Measurements from ENCODE around the gene LEPROT.

LEPROT gene

DNA sequence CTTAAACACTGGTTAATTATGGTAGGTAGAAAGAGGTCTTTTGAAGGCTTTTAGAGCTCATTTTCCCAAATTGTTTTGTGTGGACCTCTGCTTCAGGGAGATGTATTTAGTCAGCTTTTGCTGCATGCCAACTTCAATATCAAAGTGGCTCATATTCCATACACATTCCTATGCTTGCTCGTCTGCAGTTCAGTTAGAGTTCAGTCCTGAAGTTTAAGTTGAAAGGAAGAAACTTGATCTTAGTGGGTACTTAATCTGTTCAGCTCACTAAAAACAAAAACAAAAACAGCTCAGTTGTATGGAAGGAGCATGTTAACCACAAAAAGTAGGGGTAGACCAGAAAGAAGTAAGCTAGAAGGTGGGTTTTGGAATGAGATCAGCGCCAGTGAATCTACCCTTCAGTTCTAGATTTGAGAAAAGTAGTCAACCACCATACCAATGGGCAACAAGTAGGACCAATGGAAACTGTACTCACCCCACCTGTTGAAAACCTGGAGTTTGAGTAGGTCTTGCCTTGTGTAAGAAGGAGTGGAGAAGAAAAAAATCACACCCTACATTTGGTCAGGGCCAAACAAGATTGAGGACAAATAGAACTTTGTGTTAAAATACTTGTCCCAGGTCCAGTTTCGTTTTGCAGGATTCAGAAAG, 58.0 kb downstream of the LEPROT start:
- no peak for DNase-seq

- no peak for DNase-seq
Observed at GRCh38 chr1:65479554-65480204, 59.2 kb downstream of the LEPROT start.

- DNase-seq: no peak
Observed at GRCh38 chr1:65480684-65481405, 60.4 kb downstream of the LEPROT start.

DNA sequence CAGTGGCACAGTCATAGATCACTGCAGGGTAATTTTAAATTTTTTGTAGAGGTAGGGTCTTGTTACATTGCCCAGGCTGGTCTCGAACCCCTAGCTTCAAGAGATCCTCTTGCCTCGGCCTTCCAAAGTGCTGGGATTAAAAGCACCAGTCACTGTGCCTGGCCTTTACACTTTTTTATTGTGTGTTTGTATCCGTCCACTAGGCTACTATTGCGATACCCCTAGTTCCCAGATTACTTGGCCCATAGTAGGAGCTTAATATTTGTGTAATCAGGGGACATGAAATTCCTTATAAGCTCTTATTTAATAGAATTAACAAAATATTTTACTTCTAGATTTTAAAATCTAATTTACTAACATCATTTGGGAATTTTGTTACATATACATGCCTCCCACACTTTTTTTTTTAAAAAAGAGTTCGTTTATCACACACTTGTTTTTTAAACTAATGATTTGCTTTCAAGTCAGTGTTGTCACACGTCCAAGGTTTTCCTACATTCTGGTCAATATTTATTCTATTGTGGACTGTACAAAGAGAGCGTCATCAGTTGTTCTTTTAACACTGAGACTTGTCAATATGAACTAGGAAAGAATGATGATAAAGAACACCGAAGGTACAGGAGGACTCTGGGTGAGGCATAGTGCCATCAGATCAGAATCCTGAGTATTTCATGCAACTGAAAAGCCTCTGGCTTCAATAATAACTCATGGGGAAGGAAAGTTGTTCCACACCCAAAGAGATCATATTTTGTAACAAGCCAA, 63.7 kb downstream of the LEPROT start:
- DNase-seq: peak; percentile 83

All from DMS53 (cell line).